ENCODE measurements around the gene CCDC190.
"Not testable (repeated sequence)": the region's sequence is repeated elsewhere in the genome, so short reads cannot be mapped to it uniquely, and the experiment has no call there.

CCDC190 gene

GRCh38 chr1:162899422-162900146, 38.6 kb upstream of the CCDC190 start:
- no peak overlapping the region for H3K27ac ChIP-seq (ENCODE audit: low read length)
- H3K4me3 ChIP-seq (ENCODE audit: low read depth in 1 of 2, low read length in 2 of 2) = no peak overlapping the region

GRCh38 chr1:162893612-162893908, 32.6 kb upstream of the CCDC190 start:
- Histone ChIP-seq H3K9me3 (ENCODE audit: control insufficient read depth in 1 of 2, low read length in 2 of 2) (no peaks in the 10 kb centered on the region), H3K36me3 (ENCODE audit: control insufficient read depth in 1 of 2, insufficient read depth in 2 of 2, low read length in 2 of 2) (no peaks in the 10 kb centered on the region), H3K27me3 (ENCODE audit: low read depth, low read length) (no peaks in the 10 kb centered on the region), H3K4me3 (ENCODE audit: low read depth in 1 of 2, low read length in 2 of 2) (no peak overlapping the region), H3K27ac (ENCODE audit: low read length) (no peak overlapping the region), H3K4me1 (ENCODE audit: control insufficient read depth in 1 of 2, insufficient read depth in 2 of 2, low read length in 2 of 2) (no peaks in the 10 kb centered on the region)

More at GRCh38 chr1:162899422-162900146, 38.6 kb upstream of the CCDC190 start:
- no peaks in the 10 kb centered on the region for H3K36me3 ChIP-seq (ENCODE audit: control insufficient read depth in 1 of 2, insufficient read depth in 2 of 2, low read length in 2 of 2)
- H3K9me3 ChIP-seq (ENCODE audit: control insufficient read depth in 1 of 2, low read length in 2 of 2) = no peaks in the 10 kb centered on the region
- no peaks in the 10 kb centered on the region for H3K27me3 ChIP-seq (ENCODE audit: low read depth, low read length)
- H3K4me1 ChIP-seq (ENCODE audit: control insufficient read depth in 1 of 2, insufficient read depth in 2 of 2, low read length in 2 of 2) = no peaks in the 10 kb centered on the region

GRCh38 chr1:162892906-162893611, 32.1 kb upstream of the CCDC190 start:
- no peak overlapping the region for H3K4me3 ChIP-seq (ENCODE audit: low read depth in 1 of 2, low read length in 2 of 2)
- no peaks in the 10 kb centered on the region for H3K9me3 ChIP-seq (ENCODE audit: control insufficient read depth in 1 of 2, low read length in 2 of 2)
- H3K4me1 ChIP-seq (ENCODE audit: control insufficient read depth in 1 of 2, insufficient read depth in 2 of 2, low read length in 2 of 2) = no peaks in the 10 kb centered on the region
- no peaks in the 10 kb centered on the region for H3K36me3 ChIP-seq (ENCODE audit: control insufficient read depth in 1 of 2, insufficient read depth in 2 of 2, low read length in 2 of 2)
- no peak overlapping the region for H3K27ac ChIP-seq (ENCODE audit: low read length)
- H3K27me3 ChIP-seq (ENCODE audit: low read depth, low read length) = no peaks in the 10 kb centered on the region

GRCh38 chr1:162889989-162890388, 29.0 kb upstream of the CCDC190 start:
- H3K9me3 ChIP-seq (ENCODE audit: control insufficient read depth in 1 of 2, low read length in 2 of 2) = no peaks in the 10 kb centered on the region
- H3K36me3 ChIP-seq (ENCODE audit: control insufficient read depth in 1 of 2, insufficient read depth in 2 of 2, low read length in 2 of 2) = no peaks in the 10 kb centered on the region
- no peaks in the 10 kb centered on the region for H3K27me3 ChIP-seq (ENCODE audit: low read depth, low read length)
- H3K4me3 ChIP-seq (ENCODE audit: low read depth in 1 of 2, low read length in 2 of 2) = no peak overlapping the region
- no peak overlapping the region for H3K27ac ChIP-seq (ENCODE audit: low read length)
- H3K4me1 ChIP-seq (ENCODE audit: control insufficient read depth in 1 of 2, insufficient read depth in 2 of 2, low read length in 2 of 2) = no peaks in the 10 kb centered on the region

GRCh38 chr1:162886705-162887104, 25.7 kb upstream of the CCDC190 start:
- H3K4me3 ChIP-seq (ENCODE audit: low read depth in 1 of 2, low read length in 2 of 2) = no peak overlapping the region
- no peak overlapping the region for H3K27ac ChIP-seq (ENCODE audit: low read length)
- no peaks in the 10 kb centered on the region for H3K27me3 ChIP-seq (ENCODE audit: low read depth, low read length)

GRCh38 chr1:162885265-162885664, 24.3 kb upstream of the CCDC190 start:
- Histone ChIP-seq H3K4me1 (ENCODE audit: control insufficient read depth in 1 of 2, insufficient read depth in 2 of 2, low read length in 2 of 2) (no peaks in the 10 kb centered on the region), H3K27me3 (ENCODE audit: low read depth, low read length) (no peaks in the 10 kb centered on the region), H3K4me3 (ENCODE audit: low read depth in 1 of 2, low read length in 2 of 2) (no peak overlapping the region), H3K9me3 (ENCODE audit: control insufficient read depth in 1 of 2, low read length in 2 of 2) (no peaks in the 10 kb centered on the region), H3K27ac (ENCODE audit: low read length) (no peak overlapping the region), H3K36me3 (ENCODE audit: control insufficient read depth in 1 of 2, insufficient read depth in 2 of 2, low read length in 2 of 2) (no peaks in the 10 kb centered on the region)

More at GRCh38 chr1:162886705-162887104, 25.7 kb upstream of the CCDC190 start:
- Histone ChIP-seq H3K36me3 (ENCODE audit: control insufficient read depth in 1 of 2, insufficient read depth in 2 of 2, low read length in 2 of 2) (no peaks in the 10 kb centered on the region), H3K9me3 (ENCODE audit: control insufficient read depth in 1 of 2, low read length in 2 of 2) (no peaks in the 10 kb centered on the region), H3K4me1 (ENCODE audit: control insufficient read depth in 1 of 2, insufficient read depth in 2 of 2, low read length in 2 of 2) (no peaks in the 10 kb centered on the region)

GRCh38 chr1:162884831-162885230, 23.9 kb upstream of the CCDC190 start:
- Histone ChIP-seq H3K27me3 (ENCODE audit: low read depth, low read length) (no peaks in the 10 kb centered on the region), H3K9me3 (ENCODE audit: control insufficient read depth in 1 of 2, low read length in 2 of 2) (no peaks in the 10 kb centered on the region), H3K4me1 (ENCODE audit: control insufficient read depth in 1 of 2, insufficient read depth in 2 of 2, low read length in 2 of 2) (no peaks in the 10 kb centered on the region), H3K36me3 (ENCODE audit: control insufficient read depth in 1 of 2, insufficient read depth in 2 of 2, low read length in 2 of 2) (no peaks in the 10 kb centered on the region), H3K4me3 (ENCODE audit: low read depth in 1 of 2, low read length in 2 of 2) (no peak overlapping the region), H3K27ac (ENCODE audit: low read length) (no peak overlapping the region)

GRCh38 chr1:162882248-162882674, 21.3 kb upstream of the CCDC190 start:
- Histone ChIP-seq H3K27me3 (ENCODE audit: low read depth, low read length) (no peaks in the 10 kb centered on the region), H3K4me3 (ENCODE audit: low read depth in 1 of 2, low read length in 2 of 2) (no peak overlapping the region), H3K9me3 (ENCODE audit: control insufficient read depth in 1 of 2, low read length in 2 of 2) (no peaks in the 10 kb centered on the region), H3K27ac (ENCODE audit: low read length) (no peak overlapping the region), H3K36me3 (ENCODE audit: control insufficient read depth in 1 of 2, insufficient read depth in 2 of 2, low read length in 2 of 2) (no peaks in the 10 kb centered on the region), H3K4me1 (ENCODE audit: control insufficient read depth in 1 of 2, insufficient read depth in 2 of 2, low read length in 2 of 2) (no peaks in the 10 kb centered on the region)

GRCh38 chr1:162881590-162881989, 20.6 kb upstream of the CCDC190 start:
- Histone ChIP-seq H3K27ac (ENCODE audit: low read length) (no peak overlapping the region), H3K36me3 (ENCODE audit: control insufficient read depth in 1 of 2, insufficient read depth in 2 of 2, low read length in 2 of 2) (no peaks in the 10 kb centered on the region), H3K9me3 (ENCODE audit: control insufficient read depth in 1 of 2, low read length in 2 of 2) (no peaks in the 10 kb centered on the region), H3K27me3 (ENCODE audit: low read depth, low read length) (no peaks in the 10 kb centered on the region), H3K4me3 (ENCODE audit: low read depth in 1 of 2, low read length in 2 of 2) (no peak overlapping the region), H3K4me1 (ENCODE audit: control insufficient read depth in 1 of 2, insufficient read depth in 2 of 2, low read length in 2 of 2) (no peaks in the 10 kb centered on the region)

GRCh38 chr1:162880617-162881016, 19.6 kb upstream of the CCDC190 start:
- H3K36me3 ChIP-seq (ENCODE audit: control insufficient read depth in 1 of 2, insufficient read depth in 2 of 2, low read length in 2 of 2); H3K27ac ChIP-seq (ENCODE audit: low read length); H3K9me3 ChIP-seq (ENCODE audit: control insufficient read depth in 1 of 2, low read length in 2 of 2); H3K4me1 ChIP-seq (ENCODE audit: control insufficient read depth in 1 of 2, insufficient read depth in 2 of 2, low read length in 2 of 2); H3K4me3 ChIP-seq (ENCODE audit: low read depth in 1 of 2, low read length in 2 of 2); H3K27me3 ChIP-seq (ENCODE audit: low read depth, low read length): not testable (repeated sequence)

- no peaks in the 10 kb centered on the region for H3K9me3 ChIP-seq (ENCODE audit: control insufficient read depth in 1 of 2, low read length in 2 of 2)
- no peaks in the 10 kb centered on the region for H3K36me3 ChIP-seq (ENCODE audit: control insufficient read depth in 1 of 2, insufficient read depth in 2 of 2, low read length in 2 of 2)
- H3K27ac ChIP-seq (ENCODE audit: low read length) = no peak overlapping the region
- no peak overlapping the region for H3K4me3 ChIP-seq (ENCODE audit: low read depth in 1 of 2, low read length in 2 of 2)
- H3K27me3 ChIP-seq (ENCODE audit: low read depth, low read length) = no peaks in the 10 kb centered on the region
- H3K4me1 ChIP-seq (ENCODE audit: control insufficient read depth in 1 of 2, insufficient read depth in 2 of 2, low read length in 2 of 2) = no peaks in the 10 kb centered on the region
Observed at GRCh38 chr1:162878000-162878596, 17.1 kb upstream of the CCDC190 start.
